Stimulated activated naive B cell treated with anti-CD40 and anti-IgM and Interleukin-4, amounts not matched to agents 10 μg/mL and 1 μg/mL and 100 μg/mL, for 72 hours (primary cell): ENCODE data around the gene ENG.
A peak's percentile ranks its signal among the peaks of the same experiment; 100 is the strongest.

Experiments used
- ATAC-seq, 2 donors: fragments of 150-1000 bp; cut with Tn5 transposase; replicated peaks; 2 replicates each; pipeline ENCODE4 v1.10.0; 2021; ENCODE audit warnings: moderate library complexity in 1 of 2
- DNase-seq: peaks from one replicate; pipeline ENCODE4 v3.0.0; 2021
- H3K27ac Mint-ChIP-seq: one replicate; pipeline ENCODE4 v1.8.0; 2022; ENCODE audit warnings: mild to moderate bottlenecking, mixed read lengths
- H3K27me3 Mint-ChIP-seq, 2 donors: one replicate each; pipeline ENCODE4 v1.8.0; 2022; ENCODE audit warnings: mixed read lengths in 2 of 2
- H3K36me3 Mint-ChIP-seq, 2 donors: one replicate each; pipeline ENCODE4 v1.8.0; 2022; ENCODE audit warnings: mixed read lengths in 2 of 2, mild to moderate bottlenecking in 1 of 2
- H3K4me1 Mint-ChIP-seq, 2 donors: one replicate each; pipeline ENCODE4 v1.8.0; 2022; ENCODE audit warnings: mixed read lengths in 2 of 2, mild to moderate bottlenecking in 1 of 2
- H3K4me3 Mint-ChIP-seq, 2 donors: one replicate each; pipeline ENCODE4 v1.8.0; 2022; ENCODE audit warnings: mild to moderate bottlenecking in 2 of 2, mixed read lengths in 2 of 2, moderate library complexity in 1 of 2
- H3K9me3 Mint-ChIP-seq, 2 donors: one replicate each; pipeline ENCODE4 v1.8.0; 2022; ENCODE audit warnings: mixed read lengths in 2 of 2, mild to moderate bottlenecking in 1 of 2

Gene ENG

GRCh38 chr9:127801955-127802575, 52.4 kb downstream of the ENG start:
- Mint-ChIP-seq H3K27me3 (no peaks in the 10 kb centered on the region), H3K9me3 (no peaks in the 10 kb centered on the region), H3K4me1 (peaks cover 20 to 57% of the 10 kb centered on the region in 2 donors), H3K4me3 (peak overlapping the region; percentile 97 to 99), H3K36me3 (peaks cover 12 to 13% of the 10 kb centered on the region in 2 donors), H3K27ac (peak overlapping the region; percentile 95)
- no peak for DNase-seq
- peak; percentile 0 to 1 for ATAC-seq

- Mint-ChIP-seq H3K27me3 (no peaks in the 10 kb centered on the region), H3K36me3 (peaks cover 4% of the 10 kb centered on the region in 2 donors), H3K27ac (peak overlapping the region; percentile 94), H3K4me1 (peaks cover 29 to 54% of the 10 kb centered on the region in 2 donors), H3K9me3 (no peaks in the 10 kb centered on the region), H3K4me3 (peak overlapping the region; percentile 74 to 82)
- ATAC-seq, result peak; percentile 60 to 61
- DNase-seq, result no peak
Measured at GRCh38 chr9:127796852-127797370, 57.5 kb downstream of the ENG start.

GRCh38 chr9:127796225-127796813, 58.1 kb downstream of the ENG start:
- no peak for DNase-seq
- H3K27ac Mint-ChIP-seq, result peak overlapping the region; percentile 94
- ATAC-seq, result peak; percentile 80 to 81
- peaks cover 26 to 49% of the 10 kb centered on the region in 2 donors for H3K4me1 Mint-ChIP-seq
- H3K27me3 Mint-ChIP-seq, result no peaks in the 10 kb centered on the region
- H3K4me3 Mint-ChIP-seq, result peak overlapping the region; percentile 74 to 82
- H3K36me3 Mint-ChIP-seq, result peaks cover 4 to 8% of the 10 kb centered on the region in 2 donors
- H3K9me3 Mint-ChIP-seq, result no peaks in the 10 kb centered on the region

- Mint-ChIP-seq H3K9me3 (no peaks in the 10 kb centered on the region), H3K27me3 (no peaks in the 10 kb centered on the region), H3K4me1 (peaks cover 32 to 57% of the 10 kb centered on the region in 2 donors), H3K4me3 (no peak overlapping the region), H3K27ac (peak overlapping the region; percentile 77), H3K36me3 (peaks cover 19 to 22% of the 10 kb centered on the region in 2 donors)
- DNase-seq (no peak), ATAC-seq (no peak)
Measured at GRCh38 chr9:127794001-127794791, 60.3 kb downstream of the ENG start.

GRCh38 chr9:127793093-127793708, 61.3 kb downstream of the ENG start:
- Mint-ChIP-seq H3K4me1 (peaks cover 37 to 60% of the 10 kb centered on the region in 2 donors), H3K4me3 (no peak overlapping the region), H3K27ac (peak overlapping the region; percentile 74), H3K27me3 (no peaks in the 10 kb centered on the region), H3K36me3 (peaks cover 28 to 31% of the 10 kb centered on the region in 2 donors), H3K9me3 (no peaks in the 10 kb centered on the region)
- DNase-seq (no peak), ATAC-seq (no peak)

- H3K27ac Mint-ChIP-seq, result peak overlapping the region; percentile 81
- peaks cover 38 to 60% of the 10 kb centered on the region in 2 donors for H3K4me1 Mint-ChIP-seq
- peaks cover 33 to 38% of the 10 kb centered on the region in 2 donors for H3K36me3 Mint-ChIP-seq
- no peaks in the 10 kb centered on the region for H3K9me3 Mint-ChIP-seq
- DNase-seq (no peak), ATAC-seq (no peak)
- H3K27me3 Mint-ChIP-seq, result no peaks in the 10 kb centered on the region
- no peak overlapping the region for H3K4me3 Mint-ChIP-seq
Measured at GRCh38 chr9:127792417-127793031, 61.9 kb downstream of the ENG start.

- ATAC-seq, result no peak
- DNase-seq, result no peak
- Mint-ChIP-seq H3K4me3 (no peak overlapping the region), H3K4me1 (peaks cover 29 to 59% of the 10 kb centered on the region in 2 donors), H3K36me3 (peaks cover 44 to 50% of the 10 kb centered on the region in 2 donors), H3K27ac (peak overlapping the region; percentile 25), H3K9me3 (no peaks in the 10 kb centered on the region), H3K27me3 (no peaks in the 10 kb centered on the region)
Measured at GRCh38 chr9:127791085-127791484, 63.4 kb downstream of the ENG start.

- Mint-ChIP-seq H3K27me3 (no peaks in the 10 kb centered on the region), H3K4me1 (peaks cover 26 to 52% of the 10 kb centered on the region in 2 donors), H3K9me3 (no peaks in the 10 kb centered on the region), H3K27ac (peak overlapping the region; percentile 39), H3K4me3 (no peak overlapping the region), H3K36me3 (peaks cover 44 to 50% of the 10 kb centered on the region in 2 donors)
- no peak for DNase-seq
- no peak for ATAC-seq
Measured at GRCh38 chr9:127790094-127790855, 64.2 kb downstream of the ENG start.

- Mint-ChIP-seq H3K9me3 (no peaks in the 10 kb centered on the region), H3K27me3 (no peaks in the 10 kb centered on the region), H3K4me3 (no peak overlapping the region), H3K27ac (peak overlapping the region; percentile 47), H3K36me3 (peaks cover 44 to 50% of the 10 kb centered on the region in 2 donors), H3K4me1 (peaks cover 31 to 53% of the 10 kb centered on the region in 2 donors)
- DNase-seq (no peak), ATAC-seq (no peak)
Measured at GRCh38 chr9:127789179-127789578, 65.3 kb downstream of the ENG start.

- H3K9me3 Mint-ChIP-seq, result no peaks in the 10 kb centered on the region
- H3K27ac Mint-ChIP-seq, result peak overlapping the region; percentile 51
- H3K27me3 Mint-ChIP-seq, result no peaks in the 10 kb centered on the region
- ATAC-seq, result no peak
- H3K4me1 Mint-ChIP-seq, result peaks cover 37 to 60% of the 10 kb centered on the region in 2 donors
- peaks cover 44 to 50% of the 10 kb centered on the region in 2 donors for H3K36me3 Mint-ChIP-seq
- DNase-seq, result no peak
- H3K4me3 Mint-ChIP-seq, result peak overlapping the region; percentile 21 to 62
Measured at GRCh38 chr9:127788337-127789011, 66.0 kb downstream of the ENG start.

- peak overlapping the region; percentile 74 for H3K27ac Mint-ChIP-seq
- peak overlapping the region; percentile 95 to 98 for H3K4me3 Mint-ChIP-seq
- no peaks in the 10 kb centered on the region for H3K27me3 Mint-ChIP-seq
- ATAC-seq (no peak), DNase-seq (no peak)
- H3K9me3 Mint-ChIP-seq, result no peaks in the 10 kb centered on the region
- peaks cover 40 to 44% of the 10 kb centered on the region in 2 donors for H3K36me3 Mint-ChIP-seq
- H3K4me1 Mint-ChIP-seq, result peaks cover 39 to 65% of the 10 kb centered on the region in 2 donors
Measured at GRCh38 chr9:127786773-127787104, 67.7 kb downstream of the ENG start.

GRCh38 chr9:127785933-127786772, 68.3 kb downstream of the ENG start, which contains the start of gene CDK9:
Gene CDK9, plus strand, starts transcription at chr9:127786034. Its CDS starts 115 bp downstream, at chr9:127786149.
- peak; percentile 67 to 74 for ATAC-seq
- Mint-ChIP-seq H3K4me3 (peak within 1 kb of the TSS; percentile 95 to 98), H3K27me3 (no peaks in the 10 kb centered on the region), H3K27ac (peak within 1 kb of the TSS; percentile 98), H3K9me3 (no peaks in the 10 kb centered on the region), H3K4me1 (peaks cover 42 to 65% of the 10 kb centered on the region in 2 donors), H3K36me3 (peaks cover 38 to 41% of the 10 kb centered on the region in 2 donors)
- DNase-seq, result peak; percentile 94
